K562 (cell line): ENCODE data around the gene PIH1D1. TPM values are rescaled to one million over a fixed set of nuclear protein-coding genes. Genes with fewer than 3 reads are reported as not detected.
A peak's percentile ranks its signal among the peaks of the same experiment; 100 is the strongest.

Source experiments
- ATAC-seq: fragments of 200-7000 bp; cut with Tn5 transposase; 3 replicates; pipeline ENCODE4 v1.9.1; 2020; ENCODE audit warnings: moderate library complexity
- BruUV-seq: library from RNA; stranded (reverse); fragments of 400-500 nt; replicated peaks from 2 replicates; lab custom pipeline; 2021; lab: Mats Ljungman, UMichigan
- CTCF ChIA-PET: fragments of 300-600 bp; formaldehyde crosslinking; extraction: SDS; loops from one replicate; lab custom pipeline; 2021; ENCODE audit warnings: low intra/inter-chr PET ratio; lab: Yijun Ruan, JAX
- POLR2A ChIA-PET: fragments of 300-600, 350-650 bp; sonication (Branson Sonifier 250); formaldehyde crosslinking; extraction: SDS; loops from one replicate; lab custom pipeline; 2021; ENCODE audit warnings: antibody characterized with exemption, inconsistent platforms; lab: Yijun Ruan, JAX
- DNase-seq, 4 experiments: peaks; one replicate each; pipeline versions ENCODE4 v3.0.0 to v3.0.0-alpha.2; 2011 to 2018; ENCODE audit warnings: low spot score in 3 of 4, mixed read lengths in 3 of 4; ENCODE audit errors: extremely low read depth in 1 of 4
- FAIRE-seq: peaks from 2 replicates; lab custom pipeline; 2011; peaks lifted over from hg19 to GRCh38; lab: Jason Lieb, UNC
- H2AFZ ChIP-seq: 2 replicates; pipeline ENCODE4 v1.6.0; 2011; ENCODE audit warnings: low read depth, low read length, control low read depth, inconsistent platforms
- H3K27ac ChIP-seq: fragments of 200-600 bp; 3 replicates; pipeline ENCODE4 v1.8.0; 2011; ENCODE audit warnings: low read depth, mild to moderate bottlenecking, control low read depth, inconsistent platforms, low read length, moderate library complexity, mixed read lengths; ENCODE audit errors: extremely low read depth
- H3K27me3 ChIP-seq, 2 experiments: fragments of 300-600 bp in 1 of 2; 2 replicates in 1 of 2; 3 replicates in 1 of 2; pipeline versions ENCODE4 v1.6.0 to v1.8.0; 2011; ENCODE audit warnings: inconsistent platforms in 2 of 2, low read length in 2 of 2, mild to moderate bottlenecking in 1 of 2, mixed read lengths in 1 of 2, moderate library complexity in 1 of 2; ENCODE audit not compliant: control insufficient read depth in 2 of 2, insufficient read depth in 2 of 2
- H3K36me3 ChIP-seq: fragments of 300-600 bp; 3 replicates; pipeline ENCODE4 v1.8.0; 2011; ENCODE audit warnings: mild to moderate bottlenecking, low read length, inconsistent platforms; ENCODE audit not compliant: control insufficient read depth, insufficient read depth
- H3K4me1 ChIP-seq, 2 experiments: fragments of 200-600 bp in 1 of 2; replicated peaks in 1 of 2; 2 replicates in 1 of 2; 3 replicates in 1 of 2; pipeline versions ENCODE4 v1.5.1 to v1.8.0; 2011; ENCODE audit warnings: inconsistent platforms in 2 of 2, low read length in 2 of 2, mild to moderate bottlenecking in 1 of 2, mixed read lengths in 1 of 2, moderate library complexity in 1 of 2; ENCODE audit not compliant: control insufficient read depth in 2 of 2, insufficient read depth in 2 of 2
- H3K4me2 ChIP-seq: 2 replicates; pipeline ENCODE4 v1.6.1; 2011; ENCODE audit warnings: low read length, control low read depth, inconsistent platforms, mixed read lengths; ENCODE audit not compliant: insufficient read depth
- H3K4me3 ChIP-seq: fragments of 200-600 bp; sonication (generic), shearing (Covaris generic); 2 replicates; pipeline ENCODE4 v1.5.1; 2016; ENCODE audit warnings: control low read depth, inconsistent platforms
- H3K79me2 ChIP-seq: fragments of 200-600 bp; 3 replicates; pipeline ENCODE4 v1.8.0; 2011; ENCODE audit warnings: low read length, inconsistent platforms; ENCODE audit not compliant: control insufficient read depth, insufficient read depth
- H3K9ac ChIP-seq, 2 experiments: 2 replicates each; pipeline versions ENCODE4 v1.6.0 to v1.6.1; 2011; ENCODE audit warnings: low read depth in 2 of 2, low read length in 2 of 2, control low read depth in 1 of 2, inconsistent platforms in 1 of 2, mild to moderate bottlenecking in 1 of 2, mixed read lengths in 1 of 2; ENCODE audit not compliant: insufficient read depth in 1 of 2
- H3K9me1 ChIP-seq: one replicate; pipeline ENCODE4 v1.6.0; 2011; ENCODE audit warnings: inconsistent platforms, mild to moderate bottlenecking, low read length, moderate library complexity; ENCODE audit not compliant: control insufficient read depth, insufficient read depth
- H3K9me3 ChIP-seq: replicated peaks from 2 replicates; pipeline ENCODE4 v1.5.1; 2011; ENCODE audit warnings: low read depth, low read length, inconsistent platforms; ENCODE audit not compliant: control insufficient read depth, insufficient read depth
- H4K20me1 ChIP-seq: replicated peaks from 2 replicates; pipeline ENCODE4 v1.6.1; 2011; ENCODE audit warnings: low read length, inconsistent platforms, mixed read lengths; ENCODE audit not compliant: control insufficient read depth, insufficient read depth
- CHCHD3 ChIP-seq: fragments of 250-450 bp; sonication (Bioruptor Pico); IDR thresholded peaks from 2 replicates; pipeline ENCODE4 v2.1.2; 2022; ENCODE audit warnings: mild to moderate bottlenecking
- FOSL1 ChIP-seq: fragments of 200-800 bp; sonication (Bioruptor generic); conservative IDR thresholded peaks from 2 replicates; pipeline ENCODE4 v1.6.1; 2016; ENCODE audit warnings: missing genetic modification characterization, missing compliant biosample characterization
- GMEB1 ChIP-seq: fragments of 250-450 bp; sonication (Bioruptor Pico); IDR thresholded peaks from 2 replicates; pipeline ENCODE4 v1.4.0; 2020; ENCODE audit warnings: mild to moderate bottlenecking
- HSF4 ChIP-seq: fragments of 250-450 bp; sonication (Bioruptor Pico); IDR thresholded peaks from 2 replicates; pipeline ENCODE4 v2.1.2; 2022; ENCODE audit warnings: mild to moderate bottlenecking, moderate library complexity, borderline replicate concordance
- JUNB ChIP-seq: fragments of 450-650 bp; formaldehyde crosslinking; conservative IDR thresholded peaks from 2 replicates; pipeline ENCODE4 v1.4.0; 2020; ENCODE audit warnings: mild to moderate bottlenecking
- MCM3 ChIP-seq: fragments of 450-650 bp; IDR thresholded peaks from 2 replicates; pipeline ENCODE4 v1.6.1; 2016
- PCBP1 ChIP-seq: fragments of 200-400 bp; formaldehyde crosslinking; IDR thresholded peaks from 2 replicates; pipeline ENCODE4 v1.6.1; 2018; ENCODE audit warnings: mild to moderate bottlenecking, low read depth, low read length; ENCODE audit not compliant: poor library complexity, severe bottlenecking
- PTBP1 ChIP-seq: fragments of 200-400 bp; formaldehyde crosslinking; IDR thresholded peaks from 2 replicates; pipeline ENCODE4 v1.6.1; 2017; ENCODE audit warnings: low read depth, low read length
- SRF ChIP-seq, 2 experiments: fragments of 250-450, 450-650 bp in 1 of 2; sonication (Bioruptor Pico) in 1 of 2; sonication (generic) in 1 of 2; formaldehyde crosslinking; IDR thresholded peaks; 2 replicates each; pipeline versions ENCODE4 v1.5.0 to v1.5.1; 2020 to 2022; ENCODE audit warnings: mild to moderate bottlenecking in 1 of 2, missing genetic modification reagents in 1 of 2
- SRSF9 ChIP-seq: fragments of 200-400 bp; formaldehyde crosslinking; IDR thresholded peaks from 2 replicates; pipeline ENCODE4 v1.6.1; 2017; ENCODE audit warnings: low read depth, low read length, borderline replicate concordance
- TEAD1 ChIP-seq, 2 experiments: fragments of 450-650 bp in 1 of 2; sonication (generic) in 1 of 2; formaldehyde crosslinking; IDR thresholded peaks; 2 replicates each; pipeline versions ENCODE4 v1.4.0 to v1.8.0; 2020 to 2022; ENCODE audit warnings: mild to moderate bottlenecking in 2 of 2, missing genetic modification reagents in 1 of 2
- ZFP91 ChIP-seq: sonication (generic); formaldehyde crosslinking; IDR thresholded peaks from 2 replicates; pipeline ENCODE4 v1.8.0; 2022; ENCODE audit warnings: mild to moderate bottlenecking, missing genetic modification reagents
- ZNF212 ChIP-seq: fragments of 450-650 bp; formaldehyde crosslinking; IDR thresholded peaks from 2 replicates; pipeline ENCODE4 v1.4.0; 2020; ENCODE audit warnings: mild to moderate bottlenecking
- ZNF639 ChIP-seq, 2 experiments: fragments of 200-800 bp in 1 of 2; sonication (Bioruptor generic) in 1 of 2; sonication (generic) in 1 of 2; formaldehyde crosslinking in 1 of 2; IDR thresholded peaks in 1 of 2; conservative IDR thresholded peaks in 1 of 2; 2 replicates each; pipeline versions ENCODE4 v1.5.0 to v1.6.1; 2016 to 2020; ENCODE audit warnings: missing compliant biosample characterization in 1 of 2, missing genetic modification characterization in 1 of 2, missing genetic modification reagents in 1 of 2
- WGBS: fragments of 100-300 bp; shearing (Covaris generic); methylation state at CpG from one replicate; pipeline ENCODE4 v1.1.6; 2016; ENCODE audit warnings: low coverage, mixed read lengths; ENCODE audit not compliant: insufficient coverage; ENCODE audit errors: missing lambda C conversion rate; 5-methylcytosine and 5-hydroxymethylcytosine counted together
- in situ Hi-C: fragments of 300-500 bp; cut with MboI; formaldehyde crosslinking; loops from 4 replicates; pipeline ENCODE4 v1.15.0; 2018; ENCODE audit warnings: inconsistent platforms, mixed read lengths
- intact Hi-C: fragments of 100-400 bp; cut with micrococcal nuclease; formaldehyde crosslinking; loops from 2 replicates; pipeline ENCODE4 v1.14.2; 2022
- polyA plus RNA-seq, 8 experiments: library from polyadenylated mRNA; depleted of rRNA in 4 of 8; stranded (reverse) in 5 of 8; unstranded in 3 of 8; fragments of >200 nt; fragmentation: Nextera tagmentation in 2 of 8; fragmentation: Illumina TruSeq in 1 of 8; extraction: Ambion mirVana in 2 of 8; extraction: Trizol in 1 of 8; gene quantifications; 2 replicates each; pipeline versions ENCODE4 v1.2.1 to v1.2.3, GENCODE V29; 2011 to 2014; ENCODE audit warnings: inconsistent platforms in 1 of 8, missing spikeins in 1 of 8
- total RNA-seq, 7 experiments: library from RNA; depleted of rRNA in 6 of 7; stranded (reverse); fragments of >200 nt in 6 of 7; fragmentation: Illumina TruSeq in 2 of 7; extraction: Trizol in 2 of 7; gene quantifications; 2 replicates each; pipeline versions ENCODE4 v1.2.1 to v1.2.3, GENCODE V29; 2011 to 2021; ENCODE audit warnings: low replicate concordance in 1 of 7

PIH1D1 gene
- total and polyA plus RNA-seq, 9 of the 15 experiments (the other 6 are each of a cell fraction or from before 2014, with no cell fraction given), result 26.5 to 224 (median 137) TPM

DNA sequence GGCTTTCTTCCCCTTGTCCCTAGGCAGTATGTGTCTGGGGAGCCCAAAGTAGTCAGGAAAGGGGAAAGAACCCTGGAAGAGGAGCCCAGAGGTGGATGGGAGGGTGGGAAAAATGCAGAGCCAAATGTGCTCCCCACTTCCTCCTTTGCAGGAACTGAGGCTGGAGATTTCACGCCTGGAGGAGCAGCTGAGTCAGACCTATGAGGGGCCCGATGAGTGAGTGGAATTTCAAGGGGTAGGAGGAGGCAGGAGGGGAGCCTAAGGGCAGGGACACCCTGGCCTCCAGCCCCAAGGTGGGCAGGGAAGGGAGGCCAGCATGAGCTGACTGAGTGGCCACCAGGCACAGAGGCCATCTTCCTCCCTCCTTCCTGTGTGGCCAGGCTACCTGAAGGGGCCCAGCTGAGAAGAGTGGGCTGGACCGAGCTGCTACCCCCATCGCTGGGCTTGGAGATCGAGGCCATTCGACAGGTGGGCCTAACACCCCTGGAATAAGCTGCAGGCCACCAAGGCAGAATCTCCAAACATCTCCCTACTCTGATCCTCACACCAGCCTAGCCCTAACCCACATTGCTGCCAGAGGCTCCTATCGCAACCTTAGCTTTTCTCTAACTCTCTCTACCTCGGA, 42.7 kb downstream of the PIH1D1 start:
- H4K20me1 ChIP-seq, result no peaks in the 10 kb centered on the region
- peak in 2 of 4 experiments; percentile 46 to 57 for DNase-seq
- H3K27me3 ChIP-seq, result no peaks in the 10 kb centered on the region
- H3K27ac ChIP-seq, result peak overlapping the region; percentile 54
- in situ Hi-C loops (no loop called here), intact Hi-C loops (no loop called here)
- no peaks in the 10 kb centered on the region for H3K79me2 ChIP-seq
- BruUV-seq, result no TSS peak
- peaks cover 28 to 40% of the 10 kb centered on the region in 2 experiments for H3K4me1 ChIP-seq
- H2AFZ ChIP-seq, result peak overlapping the region; percentile 78
- ChIA-PET POLR2A (interaction anchor here (0.6 to 2.1 kb wide), 4 partner anchors 9 to 164 kb away, joined by 3 to 14 read pairs (median 4); partner anchors contain the start of gene GFY), CTCF (no interaction called here)
- no peak overlapping the region for H3K4me3 ChIP-seq
- peak overlapping the region; percentile 33 for H3K4me2 ChIP-seq
- FAIRE-seq, result peak; percentile 23
- no peaks in the 10 kb centered on the region for H3K9me1 ChIP-seq
- no peaks in the 10 kb centered on the region for H3K36me3 ChIP-seq
- peak overlapping the region; percentile 35 to 75; a peak in 3 of 4 replicates for H3K9ac ChIP-seq
- WGBS, result 46% methylated on average over 8 of the region's 8 CpGs
- no peaks in the 10 kb centered on the region for H3K9me3 ChIP-seq
- peak; percentile 53 for ATAC-seq
- TF ChIP-seq GMEB1, result no peak
- no peak for TF ChIP-seq JUNB (CRISPR knock-in tag)
- TF ChIP-seq PCBP1, result no peak
- 0 out of 2 replicates have a peak, but pooled peaks have one; percentile 2 for TF ChIP-seq FOSL1 (tag)
- TF ChIP-seq ZFP91, result no peak
- TF ChIP-seq MCM3, result no peak
- no peak for TF ChIP-seq PTBP1
- no peak for TF ChIP-seq CHCHD3 (CRISPR knock-in tag)
- no peak for TF ChIP-seq ZNF639 (CRISPR knock-in tag; conservative IDR thresholded peaks at IDR 0.05 in 1 of 2, IDR thresholded peaks at IDR 0.05 in 1 of 2)
- no peak for TF ChIP-seq SRSF9
- TF ChIP-seq HSF4 (CRISPR knock-in tag), result no peak
- no peak for TF ChIP-seq SRF (CRISPR knock-in tag; IDR thresholded peaks at IDR 0.05)
- TF ChIP-seq TEAD1 (CRISPR knock-in tag; IDR thresholded peaks at IDR 0.05), result 0 out of 4 replicates have a peak, but pooled peaks of 1 of the 2 experiments have one; percentile 53
- TF ChIP-seq ZNF212, result no peak
